Smooth muscle cell (in vitro differentiated cells): ENCODE results near the gene NMNAT2. TPM values are rescaled to one million over a fixed set of nuclear protein-coding genes. Genes with fewer than 3 reads are reported as not detected.

Experiments used
- DNase-seq: peaks from one replicate; lab custom pipeline; 2025; ENCODE audit not compliant: unreplicated experiment; lab: John Stamatoyannopoulos, UW
- H2AFZ ChIP-seq: fragments of 200-600 bp; sonication (generic); 2 replicates; pipeline ENCODE4 v1.6.0; 2016; ENCODE audit warnings: antibody characterized with exemption, low read depth, mild to moderate bottlenecking
- H3F3A ChIP-seq: fragments of 200-600 bp; sonication (generic); 2 replicates; pipeline ENCODE4 v1.6.0; 2017; ENCODE audit warnings: antibody characterized with exemption, low read depth
- H3K27ac ChIP-seq: fragments of 200-600 bp; sonication (generic); 2 replicates; pipeline ENCODE4 v1.5.1; 2016; ENCODE audit warnings: low read depth, mild to moderate bottlenecking
- H3K27me3 ChIP-seq: fragments of 200-600 bp; sonication (generic); 2 replicates; pipeline ENCODE4 v1.6.1; 2016; ENCODE audit warnings: low read depth, mild to moderate bottlenecking
- H3K36me3 ChIP-seq: fragments of 200-600 bp; sonication (generic); 2 replicates; pipeline ENCODE4 v1.5.1; 2016; ENCODE audit warnings: low read depth
- H3K4me1 ChIP-seq: fragments of 200-600 bp; sonication (generic); 2 replicates; pipeline ENCODE4 v1.5.1; 2016; ENCODE audit warnings: low read depth
- H3K4me2 ChIP-seq: fragments of 200-600 bp; sonication (generic); 2 replicates; pipeline ENCODE4 v1.6.0; 2016; ENCODE audit warnings: mild to moderate bottlenecking
- H3K4me3 ChIP-seq: fragments of 200-600 bp; sonication (generic); 2 replicates; pipeline ENCODE4 v1.5.1; 2016; ENCODE audit warnings: mild to moderate bottlenecking
- H3K79me2 ChIP-seq: fragments of 200-600 bp; sonication (generic); 2 replicates; pipeline ENCODE4 v1.6.0; 2016; ENCODE audit warnings: low read depth, mild to moderate bottlenecking
- H3K9ac ChIP-seq: fragments of 200-600 bp; sonication (generic); 2 replicates; pipeline ENCODE4 v1.6.0; 2016; ENCODE audit warnings: low read depth
- H3K9me3 ChIP-seq: fragments of 200-600 bp; sonication (generic); replicated peaks from 2 replicates; pipeline ENCODE4 v1.5.1; 2016; ENCODE audit warnings: low read depth
- H4K20me1 ChIP-seq: fragments of 200-600 bp; sonication (generic); 2 replicates; pipeline ENCODE4 v1.6.0; 2016; ENCODE audit warnings: low read depth
- CTCF ChIP-seq: fragments of 200-600 bp; sonication (generic); IDR thresholded peaks from 2 replicates; pipeline ENCODE4 v1.5.1; 2017; ENCODE audit warnings: borderline replicate concordance, mild to moderate bottlenecking, antibody characterized with exemption; ENCODE audit not compliant: insufficient read depth, poor library complexity, severe bottlenecking
- WGBS: methylation state at CpG from one replicate; pipeline ENCODE4 v1.1.7; 2016; ENCODE audit warnings: low lambda C conversion rate; 5-methylcytosine and 5-hydroxymethylcytosine counted together
- polyA plus RNA-seq: library from polyadenylated mRNA; unstranded; fragments of >200 nt; fragmentation: Nextera tagmentation; extraction: Ambion mirVana; gene quantifications from 2 replicates; pipeline ENCODE4 v1.2.1, GENCODE V29; 2016
- total RNA-seq: library from RNA; depleted of rRNA; stranded (reverse); fragments of >200 nt; gene quantifications from 2 replicates; pipeline ENCODE4 v1.2.3, GENCODE V29; 2014

NMNAT2 gene
- total and polyA plus RNA-seq, 2 experiments from 2014 or later = 0.22 to 0.43 TPM

GRCh38 chr1:183385340-183386144, 32.6 kb downstream of the NMNAT2 start:
- Histone ChIP-seq H3K27me3 (no peaks in the 10 kb centered on the region), H3K9ac (no peak overlapping the region), H3F3A (no peaks in the 10 kb centered on the region), H3K27ac (no peak overlapping the region), H3K9me3 (no peaks in the 10 kb centered on the region), H3K36me3 (no peaks in the 10 kb centered on the region), H3K4me2 (no peak overlapping the region), H2AFZ (no peak overlapping the region), H3K79me2 (no peaks in the 10 kb centered on the region), H4K20me1 (no peaks in the 10 kb centered on the region), H3K4me3 (no peak overlapping the region), H3K4me1 (no peaks in the 10 kb centered on the region)
- 85% methylated on average over 6 of the region's 6 CpGs for WGBS
- TF ChIP-seq CTCF = no peak
- no peak for DNase-seq

DNA sequence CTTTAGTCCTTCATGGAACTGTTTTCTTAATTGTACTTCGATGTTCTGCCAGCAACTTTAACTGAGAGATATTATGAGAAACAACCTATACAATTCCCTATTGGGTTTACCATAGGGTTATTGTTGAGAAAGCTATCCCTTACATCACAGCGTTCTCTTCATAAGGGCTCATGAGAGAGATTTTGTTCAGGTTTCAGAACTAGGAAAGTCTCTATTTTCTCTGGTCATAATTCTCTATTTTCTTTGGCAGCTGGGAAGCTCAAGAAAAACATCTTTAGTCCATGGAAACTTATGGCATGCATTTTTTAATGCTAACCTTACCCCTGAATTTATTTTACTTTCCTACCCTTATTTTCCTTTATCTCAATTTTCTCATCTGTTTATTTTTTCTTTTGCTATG, 38.2 kb downstream of the NMNAT2 start:
- no peak for DNase-seq
- no peaks in the 10 kb centered on the region for H3F3A ChIP-seq
- no peak overlapping the region for H3K4me3 ChIP-seq
- no peak for TF ChIP-seq CTCF
- H3K9me3 ChIP-seq = no peaks in the 10 kb centered on the region
- H3K9ac ChIP-seq = no peak overlapping the region
- no peaks in the 10 kb centered on the region for H3K79me2 ChIP-seq
- no peak overlapping the region for H3K4me2 ChIP-seq
- WGBS = 100% methylated on average over 2 of the region's 2 CpGs
- H2AFZ ChIP-seq = no peak overlapping the region
- no peaks in the 10 kb centered on the region for H3K36me3 ChIP-seq
- H3K27me3 ChIP-seq = no peaks in the 10 kb centered on the region
- H3K4me1 ChIP-seq = no peaks in the 10 kb centered on the region
- no peak overlapping the region for H3K27ac ChIP-seq
- no peaks in the 10 kb centered on the region for H4K20me1 ChIP-seq

DNA sequence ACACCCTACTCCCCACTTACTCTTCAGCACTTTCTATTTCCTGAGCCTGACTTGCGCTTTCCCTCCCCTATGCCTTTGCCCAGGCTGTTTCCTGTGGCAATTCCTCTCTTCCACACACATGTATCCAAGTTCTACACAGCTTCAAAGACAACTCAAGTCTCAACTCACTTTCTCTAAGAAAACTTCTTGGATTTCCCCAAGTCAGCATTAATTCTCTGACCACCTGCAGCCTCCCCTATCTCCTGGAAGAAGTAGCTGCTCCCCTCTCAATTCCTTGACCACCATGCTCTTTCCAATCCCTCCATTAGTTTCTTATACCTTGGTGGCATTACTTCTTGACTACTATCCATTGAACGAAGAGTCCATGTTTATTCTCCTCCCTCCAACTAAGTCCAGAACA, 42.8 kb downstream of the NMNAT2 start:
- Histone ChIP-seq H3K79me2 (no peaks in the 10 kb centered on the region), H3F3A (no peaks in the 10 kb centered on the region), H3K4me3 (no peak overlapping the region), H3K9ac (no peak overlapping the region), H4K20me1 (no peaks in the 10 kb centered on the region), H3K4me1 (no peaks in the 10 kb centered on the region), H3K4me2 (no peak overlapping the region), H3K27ac (no peak overlapping the region), H3K27me3 (no peaks in the 10 kb centered on the region), H3K36me3 (no peaks in the 10 kb centered on the region), H2AFZ (no peak overlapping the region), H3K9me3 (no peaks in the 10 kb centered on the region)
- no peak for DNase-seq
- TF ChIP-seq CTCF = no peak
- WGBS = 95% methylated on average over 2 of the region's 2 CpGs

GRCh38 chr1:183374825-183375224, 43.4 kb downstream of the NMNAT2 start:
- no peak for DNase-seq
- no peak overlapping the region for H3K4me2 ChIP-seq
- no peak overlapping the region for H3K27ac ChIP-seq
- H3K4me3 ChIP-seq = no peak overlapping the region
- no peak overlapping the region for H3K9ac ChIP-seq
- H3F3A ChIP-seq = no peaks in the 10 kb centered on the region
- no peak overlapping the region for H2AFZ ChIP-seq
- H3K36me3 ChIP-seq = no peaks in the 10 kb centered on the region
- WGBS = 69% methylated on average over 2 of the region's 2 CpGs
- no peak for TF ChIP-seq CTCF
- H4K20me1 ChIP-seq = no peaks in the 10 kb centered on the region
- no peaks in the 10 kb centered on the region for H3K27me3 ChIP-seq
- H3K4me1 ChIP-seq = no peaks in the 10 kb centered on the region
- H3K79me2 ChIP-seq = no peaks in the 10 kb centered on the region
- H3K9me3 ChIP-seq = no peaks in the 10 kb centered on the region
